Measurements from ENCODE around the gene MYO10. TPM values are rescaled to one million over a fixed set of nuclear protein-coding genes. Genes with fewer than 3 reads are reported as not detected.
A peak's percentile ranks its signal among the peaks of the same experiment; 100 is the strongest.

MYO10 gene
- polyA plus RNA-seq, 1 donor: 30.7 TPM

- Histone ChIP-seq H3K4me1 (ENCODE audit: control insufficient read depth, insufficient read depth, low read length) (peaks cover 7% of the 10 kb centered on the region), H3K27me3 (ENCODE audit: control insufficient read depth, insufficient read depth, low read length) (no peaks in the 10 kb centered on the region), H3K4me3 (ENCODE audit: low read length) (no peak overlapping the region), H3K9me3 (ENCODE audit: control insufficient read depth, low read depth, low read length) (no peaks in the 10 kb centered on the region), H3K27ac (ENCODE audit: low read length) (no peak overlapping the region), H3K36me3 (ENCODE audit: control insufficient read depth, insufficient read depth, low read length) (no peaks in the 10 kb centered on the region)
- DNase-seq: no peak
- 85% methylated on average over 2 of the region's 12 CpGs for WGBS (ENCODE audit: insufficient coverage, low lambda C conversion rate)
Observed at GRCh38 chr5:16806711-16807546, 129.2 kb downstream of the MYO10 start.

- Histone ChIP-seq H3K4me3 (ENCODE audit: low read length) (no peak overlapping the region), H3K36me3 (ENCODE audit: control insufficient read depth, insufficient read depth, low read length) (no peaks in the 10 kb centered on the region), H3K4me1 (ENCODE audit: control insufficient read depth, insufficient read depth, low read length) (peaks cover 6% of the 10 kb centered on the region), H3K27ac (ENCODE audit: low read length) (no peak overlapping the region), H3K9me3 (ENCODE audit: control insufficient read depth, low read depth, low read length) (no peaks in the 10 kb centered on the region), H3K27me3 (ENCODE audit: control insufficient read depth, insufficient read depth, low read length) (no peaks in the 10 kb centered on the region)
- WGBS (ENCODE audit: insufficient coverage, low lambda C conversion rate): 100% methylated on average over 2 of the region's 7 CpGs
- DNase-seq: no peak
Observed at GRCh38 chr5:16805486-16805885, 130.6 kb downstream of the MYO10 start.

GRCh38 chr5:16803831-16804230, 132.3 kb downstream of the MYO10 start:
- no peak for DNase-seq
- H3K27ac ChIP-seq (ENCODE audit: low read length): no peak overlapping the region
- no peaks in the 10 kb centered on the region for H3K9me3 ChIP-seq (ENCODE audit: control insufficient read depth, low read depth, low read length)
- no peaks in the 10 kb centered on the region for H3K4me1 ChIP-seq (ENCODE audit: control insufficient read depth, insufficient read depth, low read length)
- no peaks in the 10 kb centered on the region for H3K36me3 ChIP-seq (ENCODE audit: control insufficient read depth, insufficient read depth, low read length)
- 100% methylated on average over 1 of the region's 9 CpGs for WGBS (ENCODE audit: insufficient coverage, low lambda C conversion rate)
- no peaks in the 10 kb centered on the region for H3K27me3 ChIP-seq (ENCODE audit: control insufficient read depth, insufficient read depth, low read length)
- no peak overlapping the region for H3K4me3 ChIP-seq (ENCODE audit: low read length)

- 80% methylated on average over 1 of the region's 10 CpGs for WGBS (ENCODE audit: insufficient coverage, low lambda C conversion rate)
- H3K9me3 ChIP-seq (ENCODE audit: control insufficient read depth, low read depth, low read length): no peaks in the 10 kb centered on the region
- H3K4me3 ChIP-seq (ENCODE audit: low read length): no peak overlapping the region
- H3K4me1 ChIP-seq (ENCODE audit: control insufficient read depth, insufficient read depth, low read length): no peaks in the 10 kb centered on the region
- no peak overlapping the region for H3K27ac ChIP-seq (ENCODE audit: low read length)
- no peak for DNase-seq
- no peaks in the 10 kb centered on the region for H3K36me3 ChIP-seq (ENCODE audit: control insufficient read depth, insufficient read depth, low read length)
- H3K27me3 ChIP-seq (ENCODE audit: control insufficient read depth, insufficient read depth, low read length): no peaks in the 10 kb centered on the region
Observed at GRCh38 chr5:16800477-16800876, 135.6 kb downstream of the MYO10 start.

GRCh38 chr5:16799796-16800195, 136.3 kb downstream of the MYO10 start:
- Histone ChIP-seq H3K4me1 (ENCODE audit: control insufficient read depth, insufficient read depth, low read length) (no peaks in the 10 kb centered on the region), H3K27ac (ENCODE audit: low read length) (no peak overlapping the region), H3K27me3 (ENCODE audit: control insufficient read depth, insufficient read depth, low read length) (no peaks in the 10 kb centered on the region), H3K4me3 (ENCODE audit: low read length) (no peak overlapping the region), H3K9me3 (ENCODE audit: control insufficient read depth, low read depth, low read length) (no peaks in the 10 kb centered on the region), H3K36me3 (ENCODE audit: control insufficient read depth, insufficient read depth, low read length) (no peaks in the 10 kb centered on the region)
- WGBS (ENCODE audit: insufficient coverage, low lambda C conversion rate): no CpG with 5 or more reads among the region's 8 CpGs
- no peak for DNase-seq

- Histone ChIP-seq H3K36me3 (ENCODE audit: control insufficient read depth, insufficient read depth, low read length) (peaks cover 5% of the 10 kb centered on the region), H3K4me3 (ENCODE audit: low read length) (no peak overlapping the region), H3K9me3 (ENCODE audit: control insufficient read depth, low read depth, low read length) (no peaks in the 10 kb centered on the region), H3K27me3 (ENCODE audit: control insufficient read depth, insufficient read depth, low read length) (no peaks in the 10 kb centered on the region), H3K4me1 (ENCODE audit: control insufficient read depth, insufficient read depth, low read length) (no peaks in the 10 kb centered on the region), H3K27ac (ENCODE audit: low read length) (no peak overlapping the region)
- WGBS (ENCODE audit: insufficient coverage, low lambda C conversion rate): no CpG with 5 or more reads among the region's 2 CpGs
- DNase-seq: no peak
Observed at GRCh38 chr5:16797951-16798350, 138.1 kb downstream of the MYO10 start.

- Histone ChIP-seq H3K36me3 (ENCODE audit: control insufficient read depth, insufficient read depth, low read length) (peaks cover 10% of the 10 kb centered on the region), H3K9me3 (ENCODE audit: control insufficient read depth, low read depth, low read length) (no peaks in the 10 kb centered on the region), H3K4me1 (ENCODE audit: control insufficient read depth, insufficient read depth, low read length) (no peaks in the 10 kb centered on the region), H3K27ac (ENCODE audit: low read length) (no peak overlapping the region), H3K4me3 (ENCODE audit: low read length) (no peak overlapping the region), H3K27me3 (ENCODE audit: control insufficient read depth, insufficient read depth, low read length) (no peaks in the 10 kb centered on the region)
- no CpG with 5 or more reads among the region's 23 CpGs for WGBS (ENCODE audit: insufficient coverage, low lambda C conversion rate)
- no peak for DNase-seq
Observed at GRCh38 chr5:16794269-16794913, 141.7 kb downstream of the MYO10 start.

- WGBS (ENCODE audit: insufficient coverage, low lambda C conversion rate): 100% methylated on average over 2 of the region's 13 CpGs
- Histone ChIP-seq H3K9me3 (ENCODE audit: control insufficient read depth, low read depth, low read length) (no peaks in the 10 kb centered on the region), H3K4me3 (ENCODE audit: low read length) (no peak overlapping the region), H3K27me3 (ENCODE audit: control insufficient read depth, insufficient read depth, low read length) (no peaks in the 10 kb centered on the region), H3K27ac (ENCODE audit: low read length) (no peak overlapping the region), H3K36me3 (ENCODE audit: control insufficient read depth, insufficient read depth, low read length) (peaks cover 16% of the 10 kb centered on the region), H3K4me1 (ENCODE audit: control insufficient read depth, insufficient read depth, low read length) (no peaks in the 10 kb centered on the region)
- DNase-seq: no peak
Observed at GRCh38 chr5:16792598-16793275, 143.4 kb downstream of the MYO10 start.

GRCh38 chr5:16791904-16792597, 144.0 kb downstream of the MYO10 start:
- no peak for DNase-seq
- WGBS (ENCODE audit: insufficient coverage, low lambda C conversion rate): no CpG with 5 or more reads among the region's 10 CpGs
- Histone ChIP-seq H3K27me3 (ENCODE audit: control insufficient read depth, insufficient read depth, low read length) (no peaks in the 10 kb centered on the region), H3K4me1 (ENCODE audit: control insufficient read depth, insufficient read depth, low read length) (no peaks in the 10 kb centered on the region), H3K36me3 (ENCODE audit: control insufficient read depth, insufficient read depth, low read length) (peaks cover 16% of the 10 kb centered on the region), H3K9me3 (ENCODE audit: control insufficient read depth, low read depth, low read length) (no peaks in the 10 kb centered on the region), H3K4me3 (ENCODE audit: low read length) (no peak overlapping the region), H3K27ac (ENCODE audit: low read length) (no peak overlapping the region)

- H3K36me3 ChIP-seq (ENCODE audit: control insufficient read depth, insufficient read depth, low read length): peaks cover 16% of the 10 kb centered on the region
- H3K4me1 ChIP-seq (ENCODE audit: control insufficient read depth, insufficient read depth, low read length): no peaks in the 10 kb centered on the region
- peak; percentile 32 to 41 for DNase-seq
- WGBS (ENCODE audit: insufficient coverage, low lambda C conversion rate): 20% methylated on average over 2 of the region's 6 CpGs
- H3K27ac ChIP-seq (ENCODE audit: low read length): no peak overlapping the region
- no peak overlapping the region for H3K4me3 ChIP-seq (ENCODE audit: low read length)
- no peaks in the 10 kb centered on the region for H3K27me3 ChIP-seq (ENCODE audit: control insufficient read depth, insufficient read depth, low read length)
- H3K9me3 ChIP-seq (ENCODE audit: control insufficient read depth, low read depth, low read length): no peaks in the 10 kb centered on the region
Observed at GRCh38 chr5:16791036-16791705, 144.9 kb downstream of the MYO10 start.
